Measurements from ENCODE around the gene TCP11. TPM values are rescaled to one million over a fixed set of nuclear protein-coding genes. Genes with fewer than 3 reads are reported as not detected.

TCP11 gene
- total RNA-seq, 1 experiment from 2014 or later, result not detected

- BruUV-seq (replicated peaks), result no TSS peak
- ChIA-PET POLR2A (interaction anchor here (0.7 kb wide), 1 partner anchor 105 kb away, joined by 4 read pairs; no protein-coding TSS in a partner anchor), CTCF (interaction anchor here (0.7 kb wide), 1 partner anchor 16 kb away, joined by 4 read pairs; no protein-coding TSS in a partner anchor)
- in situ Hi-C loops (cut with HindIII; ENCODE audit: low pct_unique_long_range_greater_than_20kb, low sequenced_read_pairs), result no loop called here
- no peaks in the 10 kb centered on the region for H3K36me3 ChIP-seq (ENCODE audit: control insufficient read depth, insufficient read depth, low read length)
- H3K27ac ChIP-seq (ENCODE audit: low read length), result no peak overlapping the region
- 0 out of 2 replicates have a peak, but pooled peaks cover 3% of the 10 kb centered on the region for H3K4me1 ChIP-seq (ENCODE audit: control insufficient read depth, insufficient read depth, low read length)
- intact Hi-C loops (cut with micrococcal nuclease; ENCODE audit: unreplicated experiment), result no loop called here
- no peak overlapping the region for H3K4me3 ChIP-seq (ENCODE audit: low read depth in 2 of 2, low read length in 2 of 2)
- no peaks in the 10 kb centered on the region for H3K9me3 ChIP-seq (ENCODE audit: control insufficient read depth, insufficient read depth, low read depth, low read length)
- ATAC-seq (peak; percentile 30; the same call in 1 of the 2 replicates), DNase-seq (ENCODE audit: low read depth, low spot score) (peak; percentile 15)
- TF ChIP-seq SIN3A (IDR thresholded peaks at IDR 0.05; ENCODE audit: borderline replicate concordance, insufficient read depth, low read depth, low read length) (no peak), POLR2AphosphoS5 (IDR thresholded peaks at IDR 0.05; ENCODE audit: low read depth, low read length) (no peak)
- TF ChIP-seq, protein P1, sequence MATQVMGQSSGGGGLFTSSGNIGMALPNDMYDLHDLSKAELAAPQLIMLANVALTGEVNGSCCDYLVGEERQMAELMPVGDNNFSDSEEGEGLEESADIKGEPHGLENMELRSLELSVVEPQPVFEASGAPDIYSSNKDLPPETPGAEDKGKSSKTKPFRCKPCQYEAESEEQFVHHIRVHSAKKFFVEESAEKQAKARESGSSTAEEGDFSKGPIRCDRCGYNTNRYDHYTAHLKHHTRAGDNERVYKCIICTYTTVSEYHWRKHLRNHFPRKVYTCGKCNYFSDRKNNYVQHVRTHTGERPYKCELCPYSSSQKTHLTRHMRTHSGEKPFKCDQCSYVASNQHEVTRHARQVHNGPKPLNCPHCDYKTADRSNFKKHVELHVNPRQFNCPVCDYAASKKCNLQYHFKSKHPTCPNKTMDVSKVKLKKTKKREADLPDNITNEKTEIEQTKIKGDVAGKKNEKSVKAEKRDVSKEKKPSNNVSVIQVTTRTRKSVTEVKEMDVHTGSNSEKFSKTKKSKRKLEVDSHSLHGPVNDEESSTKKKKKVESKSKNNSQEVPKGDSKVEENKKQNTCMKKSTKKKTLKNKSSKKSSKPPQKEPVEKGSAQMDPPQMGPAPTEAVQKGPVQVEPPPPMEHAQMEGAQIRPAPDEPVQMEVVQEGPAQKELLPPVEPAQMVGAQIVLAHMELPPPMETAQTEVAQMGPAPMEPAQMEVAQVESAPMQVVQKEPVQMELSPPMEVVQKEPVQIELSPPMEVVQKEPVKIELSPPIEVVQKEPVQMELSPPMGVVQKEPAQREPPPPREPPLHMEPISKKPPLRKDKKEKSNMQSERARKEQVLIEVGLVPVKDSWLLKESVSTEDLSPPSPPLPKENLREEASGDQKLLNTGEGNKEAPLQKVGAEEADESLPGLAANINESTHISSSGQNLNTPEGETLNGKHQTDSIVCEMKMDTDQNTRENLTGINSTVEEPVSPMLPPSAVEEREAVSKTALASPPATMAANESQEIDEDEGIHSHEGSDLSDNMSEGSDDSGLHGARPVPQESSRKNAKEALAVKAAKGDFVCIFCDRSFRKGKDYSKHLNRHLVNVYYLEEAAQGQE (IDR thresholded peaks at IDR 0.05; ENCODE audit: insufficient read depth in 1 of 2, low read depth in 2 of 2, low read length in 1 of 2), result no peak; a peak in 1 of 4 replicates
- H3K27me3 ChIP-seq (ENCODE audit: control insufficient read depth, insufficient read depth, low read length), result no peaks in the 10 kb centered on the region
These were observed 44.8 kb downstream of the TCP11 start for GRCh38 chr6:35096129-35096862.

- H3K36me3 ChIP-seq (ENCODE audit: control insufficient read depth, insufficient read depth, low read length), result no peaks in the 10 kb centered on the region
- ATAC-seq (no peak), DNase-seq (ENCODE audit: low read depth, low spot score) (no peak)
- H3K9me3 ChIP-seq (ENCODE audit: control insufficient read depth, insufficient read depth, low read depth, low read length), result no peaks in the 10 kb centered on the region
- no peaks in the 10 kb centered on the region for H3K27me3 ChIP-seq (ENCODE audit: control insufficient read depth, insufficient read depth, low read length)
- no peak overlapping the region for H3K27ac ChIP-seq (ENCODE audit: low read length)
- no peak for TF ChIP-seq TCF7L2 (IDR thresholded peaks at IDR 0.05; ENCODE audit: low read depth, low read length)
- TF ChIP-seq, protein P1 (IDR thresholded peaks at IDR 0.05; ENCODE audit: insufficient read depth in 1 of 2, low read depth in 2 of 2, low read length in 1 of 2), result no peak
- no peak for TF ChIP-seq POLR2AphosphoS5 (IDR thresholded peaks at IDR 0.05; ENCODE audit: low read depth, low read length)
- no peak for TF ChIP-seq SIN3A (IDR thresholded peaks at IDR 0.05; ENCODE audit: borderline replicate concordance, insufficient read depth, low read depth, low read length)
- no peak for TF ChIP-seq CTCF (IDR thresholded peaks at IDR 0.05)
- in situ Hi-C loops (cut with HindIII; ENCODE audit: low pct_unique_long_range_greater_than_20kb, low sequenced_read_pairs), result no loop called here
- H3K4me1 ChIP-seq (ENCODE audit: control insufficient read depth, insufficient read depth, low read length), result 0 out of 2 replicates have a peak, but pooled peaks cover 3% of the 10 kb centered on the region
- H3K4me3 ChIP-seq (ENCODE audit: low read depth in 2 of 2, low read length in 2 of 2), result no peak overlapping the region
- CTCF ChIA-PET, result no interaction called here
- BruUV-seq (replicated peaks), result no TSS peak
- intact Hi-C loops (cut with micrococcal nuclease; ENCODE audit: unreplicated experiment), result no loop called here
- POLR2A ChIA-PET, result no interaction called here
These were observed 47.0 kb downstream of the TCP11 start for GRCh38 chr6:35094183-35094582.
